Measurements from ENCODE around the gene TRABD2B.

DNA sequence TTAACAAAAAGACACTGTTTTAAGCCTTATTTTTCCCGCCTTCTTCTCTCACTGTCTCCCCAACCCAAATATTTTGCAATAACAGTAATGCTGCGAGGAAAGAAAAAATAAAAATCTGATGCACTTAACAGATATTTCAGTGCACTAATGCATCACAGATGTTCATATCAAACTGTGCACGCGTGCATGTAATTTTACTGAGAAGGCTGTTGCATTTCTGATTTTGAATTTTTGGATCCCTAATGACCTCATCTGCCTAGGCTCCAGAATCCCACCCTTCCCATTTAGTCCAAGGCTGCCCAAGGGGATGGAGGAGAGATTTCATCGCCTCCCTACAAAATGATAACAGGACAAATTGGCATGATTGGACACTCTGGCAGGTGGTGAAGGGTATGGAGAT is 5.5 kb downstream of the TRABD2B start:
- TF ChIP-seq, protein P1, sequence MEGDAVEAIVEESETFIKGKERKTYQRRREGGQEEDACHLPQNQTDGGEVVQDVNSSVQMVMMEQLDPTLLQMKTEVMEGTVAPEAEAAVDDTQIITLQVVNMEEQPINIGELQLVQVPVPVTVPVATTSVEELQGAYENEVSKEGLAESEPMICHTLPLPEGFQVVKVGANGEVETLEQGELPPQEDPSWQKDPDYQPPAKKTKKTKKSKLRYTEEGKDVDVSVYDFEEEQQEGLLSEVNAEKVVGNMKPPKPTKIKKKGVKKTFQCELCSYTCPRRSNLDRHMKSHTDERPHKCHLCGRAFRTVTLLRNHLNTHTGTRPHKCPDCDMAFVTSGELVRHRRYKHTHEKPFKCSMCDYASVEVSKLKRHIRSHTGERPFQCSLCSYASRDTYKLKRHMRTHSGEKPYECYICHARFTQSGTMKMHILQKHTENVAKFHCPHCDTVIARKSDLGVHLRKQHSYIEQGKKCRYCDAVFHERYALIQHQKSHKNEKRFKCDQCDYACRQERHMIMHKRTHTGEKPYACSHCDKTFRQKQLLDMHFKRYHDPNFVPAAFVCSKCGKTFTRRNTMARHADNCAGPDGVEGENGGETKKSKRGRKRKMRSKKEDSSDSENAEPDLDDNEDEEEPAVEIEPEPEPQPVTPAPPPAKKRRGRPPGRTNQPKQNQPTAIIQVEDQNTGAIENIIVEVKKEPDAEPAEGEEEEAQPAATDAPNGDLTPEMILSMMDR (IDR thresholded peaks at IDR 0.05 in 2 of 3, conservative IDR thresholded peaks at IDR 0.05 in 1 of 3; ENCODE audit: borderline replicate concordance in 1 of 3, insufficient read depth in 1 of 3, low read depth in 2 of 3, low read length in 2 of 3): no peak
- TF ChIP-seq POLR2AphosphoS5 (IDR thresholded peaks at IDR 0.05; ENCODE audit: low read depth, low read length) (no peak), EZH2 (IDR thresholded peaks at IDR 0.05) (no peak), SP1 (IDR thresholded peaks at IDR 0.05; ENCODE audit: low read depth) (no peak)

Data from HCT116 (cell line).